IPS-18a (cell line): Measurements from ENCODE around the gene PFDN4.

ENCODE experiments used
- H3K27ac ChIP-seq: one replicate; pipeline ENCODE4 v1.5.1; 2013; ENCODE audit warnings: low read length
- H3K27me3 ChIP-seq: one replicate; pipeline ENCODE4 v1.6.1; 2013; ENCODE audit warnings: mild to moderate bottlenecking, low read length; ENCODE audit not compliant: control insufficient read depth, insufficient read depth
- H3K36me3 ChIP-seq: one replicate; pipeline ENCODE4 v1.6.1; 2013; ENCODE audit warnings: low read depth, low read length; ENCODE audit not compliant: control insufficient read depth
- H3K4me1 ChIP-seq: one replicate; pipeline ENCODE4 v1.6.1; 2013; ENCODE audit warnings: low read depth, low read length; ENCODE audit not compliant: control insufficient read depth
- H3K4me3 ChIP-seq: one replicate; pipeline ENCODE4 v1.5.1; 2013; ENCODE audit warnings: low read length
- H3K9ac ChIP-seq: one replicate; pipeline ENCODE4 v1.6.1; 2013; ENCODE audit warnings: mild to moderate bottlenecking, low read length, moderate library complexity
- H3K9me3 ChIP-seq: one replicate; pipeline ENCODE4 v1.6.1; 2013; ENCODE audit warnings: low read depth, low read length; ENCODE audit not compliant: control insufficient read depth

Gene PFDN4

GRCh38 chr20:54195483-54196472 lies 12.1 kb upstream of the PFDN4 start:
- H3K9ac ChIP-seq: no peak overlapping the region
- H3K4me3 ChIP-seq: no peak overlapping the region

GRCh38 chr20:54197621-54198604 lies 10.0 kb upstream of the PFDN4 start:
- Histone ChIP-seq H3K4me3 (no peak overlapping the region), H3K27me3 (no peaks in the 10 kb centered on the region), H3K4me1 (no peaks in the 10 kb centered on the region), H3K9ac (no peak overlapping the region), H3K9me3 (no peaks in the 10 kb centered on the region), H3K36me3 (no peaks in the 10 kb centered on the region), H3K27ac (no peak overlapping the region)

More at GRCh38 chr20:54195483-54196472, 12.1 kb upstream of the PFDN4 start:
- H3K27me3 ChIP-seq: no peaks in the 10 kb centered on the region
- H3K27ac ChIP-seq: no peak overlapping the region
- no peaks in the 10 kb centered on the region for H3K9me3 ChIP-seq
- H3K4me1 ChIP-seq: no peaks in the 10 kb centered on the region
- H3K36me3 ChIP-seq: no peaks in the 10 kb centered on the region

GRCh38 chr20:54199283-54199682 lies 8.6 kb upstream of the PFDN4 start:
- H3K4me3 ChIP-seq: no peak overlapping the region

GRCh38 chr20:54199721-54200176 lies 8.1 kb upstream of the PFDN4 start:
- no peaks in the 10 kb centered on the region for H3K4me1 ChIP-seq
- H3K4me3 ChIP-seq: no peak overlapping the region
- H3K9ac ChIP-seq: no peak overlapping the region
- no peaks in the 10 kb centered on the region for H3K36me3 ChIP-seq
- H3K27me3 ChIP-seq: no peaks in the 10 kb centered on the region
- H3K27ac ChIP-seq: no peak overlapping the region
- H3K9me3 ChIP-seq: no peaks in the 10 kb centered on the region

More at GRCh38 chr20:54199283-54199682, 8.6 kb upstream of the PFDN4 start:
- Histone ChIP-seq H3K9me3 (no peaks in the 10 kb centered on the region), H3K36me3 (no peaks in the 10 kb centered on the region), H3K4me1 (no peaks in the 10 kb centered on the region), H3K27ac (no peak overlapping the region), H3K27me3 (no peaks in the 10 kb centered on the region), H3K9ac (no peak overlapping the region)

- Histone ChIP-seq H3K4me3 (no peak overlapping the region), H3K27ac (no peak overlapping the region), H3K9ac (no peak overlapping the region), H3K27me3 (no peaks in the 10 kb centered on the region), H3K36me3 (no peaks in the 10 kb centered on the region), H3K9me3 (no peaks in the 10 kb centered on the region), H3K4me1 (no peaks in the 10 kb centered on the region)
Observed at GRCh38 chr20:54200487-54201267, 7.2 kb upstream of the PFDN4 start.

GRCh38 chr20:54201268-54201846 lies 6.5 kb upstream of the PFDN4 start:
- Histone ChIP-seq H3K27me3 (no peaks in the 10 kb centered on the region), H3K9me3 (no peaks in the 10 kb centered on the region), H3K9ac (no peak overlapping the region), H3K27ac (no peak overlapping the region), H3K4me3 (no peak overlapping the region), H3K4me1 (no peaks in the 10 kb centered on the region), H3K36me3 (no peaks in the 10 kb centered on the region)

- Histone ChIP-seq H3K9ac (no peak overlapping the region), H3K4me1 (no peaks in the 10 kb centered on the region), H3K4me3 (no peak overlapping the region), H3K9me3 (no peaks in the 10 kb centered on the region), H3K27me3 (no peaks in the 10 kb centered on the region), H3K27ac (no peak overlapping the region), H3K36me3 (no peaks in the 10 kb centered on the region)
Observed at GRCh38 chr20:54203281-54203680, 4.6 kb upstream of the PFDN4 start.

GRCh38 chr20:54204063-54204462 lies 3.8 kb upstream of the PFDN4 start:
- H3K9ac ChIP-seq: no peak overlapping the region
- H3K4me3 ChIP-seq: no peak overlapping the region
- H3K27me3 ChIP-seq: no peaks in the 10 kb centered on the region
- H3K9me3 ChIP-seq: no peaks in the 10 kb centered on the region
- no peak overlapping the region for H3K27ac ChIP-seq
- peaks cover 2% of the 10 kb centered on the region for H3K4me1 ChIP-seq
- H3K36me3 ChIP-seq: no peaks in the 10 kb centered on the region

- Histone ChIP-seq H3K27ac (no peak overlapping the region), H3K36me3 (no peaks in the 10 kb centered on the region), H3K4me3 (no peak overlapping the region), H3K27me3 (no peaks in the 10 kb centered on the region), H3K9ac (no peak overlapping the region), H3K9me3 (no peaks in the 10 kb centered on the region), H3K4me1 (peaks cover 5% of the 10 kb centered on the region)
Observed at GRCh38 chr20:54204481-54204880, 3.4 kb upstream of the PFDN4 start.

- H3K36me3 ChIP-seq: peaks cover under 1% of the 10 kb centered on the region
- no peaks in the 10 kb centered on the region for H3K9me3 ChIP-seq
- H3K9ac ChIP-seq: no peak overlapping the region
- no peak overlapping the region for H3K27ac ChIP-seq
- no peak overlapping the region for H3K4me3 ChIP-seq
- peaks cover 5% of the 10 kb centered on the region for H3K4me1 ChIP-seq
- H3K27me3 ChIP-seq: no peaks in the 10 kb centered on the region
Observed at GRCh38 chr20:54205450-54205849, 2.4 kb upstream of the PFDN4 start.
